Hepatocyte (in vitro differentiated cells): ENCODE results near the gene SLC35E3. TPM values are rescaled to one million over a fixed set of nuclear protein-coding genes. Genes with fewer than 3 reads are reported as not detected.

Experiments used
- DNase-seq: peaks from one replicate; pipeline ENCODE4 v3.0.0-alpha.2; 2016; ENCODE audit warnings: low spot score
- H2AFZ ChIP-seq: fragments of 200-600 bp; sonication (generic); 2 replicates; pipeline ENCODE4 v1.6.0; 2016; ENCODE audit warnings: antibody characterized with exemption, mild to moderate bottlenecking
- H3K27ac ChIP-seq: fragments of 200-600 bp; sonication (generic); 2 replicates; pipeline ENCODE4 v1.5.1; 2016; ENCODE audit warnings: mild to moderate bottlenecking
- H3K27me3 ChIP-seq: fragments of 200-600 bp; sonication (generic); 2 replicates; pipeline ENCODE4 v1.6.1; 2016
- H3K36me3 ChIP-seq: fragments of 200-600 bp; sonication (generic); replicated peaks from 2 replicates; pipeline ENCODE4 v1.5.1; 2016; ENCODE audit warnings: low read depth; ENCODE audit not compliant: insufficient read depth
- H3K4me1 ChIP-seq: fragments of 200-600 bp; sonication (generic); 2 replicates; pipeline ENCODE4 v1.5.1; 2016; ENCODE audit warnings: mild to moderate bottlenecking, moderate library complexity; ENCODE audit not compliant: insufficient read depth
- H3K4me2 ChIP-seq: fragments of 200-600 bp; sonication (generic); 2 replicates; pipeline ENCODE4 v1.6.0; 2016
- H3K4me3 ChIP-seq: fragments of 200-600 bp; sonication (generic); 2 replicates; pipeline ENCODE4 v1.5.1; 2016; ENCODE audit warnings: mild to moderate bottlenecking
- H3K79me2 ChIP-seq: fragments of 200-600 bp; sonication (generic); 2 replicates; pipeline ENCODE4 v1.6.0; 2017; ENCODE audit warnings: mild to moderate bottlenecking
- H3K9me2 ChIP-seq: fragments of 200-600 bp; sonication (generic); replicated peaks from 2 replicates; pipeline ENCODE4 v1.6.0; 2017; ENCODE audit warnings: mild to moderate bottlenecking; ENCODE audit not compliant: insufficient read depth
- H3K9me3 ChIP-seq: fragments of 200-600 bp; sonication (generic); 2 replicates; pipeline ENCODE4 v1.5.1; 2016; ENCODE audit warnings: low read depth, mild to moderate bottlenecking
- H4K20me1 ChIP-seq: fragments of 200-600 bp; sonication (generic); 2 replicates; pipeline ENCODE4 v1.6.0; 2016; ENCODE audit warnings: mild to moderate bottlenecking; ENCODE audit not compliant: insufficient read depth, poor library complexity, severe bottlenecking
- CTCF ChIP-seq: fragments of 200-600 bp; sonication (generic); IDR thresholded peaks from 2 replicates; pipeline ENCODE4 v1.5.1; 2016; ENCODE audit warnings: antibody characterized with exemption, mild to moderate bottlenecking; ENCODE audit not compliant: poor library complexity
- EZH2 ChIP-seq: fragments of 200-600 bp; sonication (generic); IDR thresholded peaks from 2 replicates; pipeline ENCODE4 v1.6.1; 2016; ENCODE audit warnings: antibody characterized with exemption, mild to moderate bottlenecking, borderline replicate concordance
- EZH2phosphoT487 ChIP-seq: fragments of 200-600 bp; sonication (generic); IDR thresholded peaks from one replicate; pipeline ENCODE4 v1.6.1; 2018; ENCODE audit warnings: antibody characterized with exemption, mild to moderate bottlenecking, low read depth, moderate library complexity; ENCODE audit not compliant: unreplicated experiment, severe bottlenecking
- WGBS: methylation state at CpG from one replicate; pipeline ENCODE4 v1.1.6; 2016; ENCODE audit warnings: low lambda C conversion rate; ENCODE audit errors: missing lambda C conversion rate; 5-methylcytosine and 5-hydroxymethylcytosine counted together
- polyA plus RNA-seq: library from polyadenylated mRNA; unstranded; fragments of >200 nt; fragmentation: Nextera tagmentation; extraction: Ambion mirVana; gene quantifications from 2 replicates; pipeline ENCODE4 v1.2.1, GENCODE V29; 2016
- total RNA-seq: library from RNA; depleted of rRNA; stranded (reverse); fragments of >200 nt; gene quantifications from 2 replicates; pipeline ENCODE4 v1.2.3, GENCODE V29; 2014

The SLC35E3 gene
- total and polyA plus RNA-seq, 2 experiments from 2014 or later = 3.5 to 11.7 TPM

DNA sequence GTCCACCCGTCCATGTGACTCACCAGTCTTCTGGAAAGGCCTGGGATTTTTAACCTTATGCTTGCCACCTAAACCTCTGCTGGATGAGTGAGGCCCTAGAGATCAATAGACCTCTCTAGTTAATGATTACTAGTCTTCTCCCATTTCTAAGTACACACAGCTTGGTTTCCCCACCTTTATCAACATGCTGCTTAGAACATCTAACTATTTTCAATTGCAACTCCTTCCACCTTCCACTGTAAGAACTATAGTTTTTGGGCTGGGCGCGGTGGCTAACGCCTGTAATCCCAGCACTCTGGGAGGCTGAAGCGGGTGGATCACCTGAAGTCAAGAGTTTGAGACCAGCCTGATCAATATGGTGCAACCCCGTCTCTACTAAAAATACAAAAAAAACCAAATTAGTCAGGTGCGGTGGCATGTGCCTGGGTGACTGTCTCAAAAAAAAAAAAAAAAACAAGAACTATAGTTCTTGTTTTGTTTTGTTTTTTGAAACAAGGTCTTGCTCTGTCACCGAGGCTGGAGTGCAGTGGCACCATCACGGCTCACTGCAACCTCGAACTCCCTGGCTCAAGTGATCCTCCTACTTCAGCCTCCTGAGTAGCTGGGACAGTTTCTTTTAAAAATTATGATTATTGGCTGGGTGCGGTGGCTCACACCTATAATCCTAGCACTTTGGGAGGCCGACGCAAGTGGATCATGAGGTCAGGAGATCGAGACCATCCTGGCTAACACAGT, 43.3 kb downstream of the SLC35E3 start:
- Histone ChIP-seq H3K27me3 (no peaks in the 10 kb centered on the region), H3K79me2 (no peaks in the 10 kb centered on the region), H2AFZ (no peak overlapping the region), H3K4me2 (peak overlapping the region; percentile 41), H3K27ac (peak overlapping the region; percentile 35), H3K4me1 (peaks cover 2% of the 10 kb centered on the region), H3K36me3 (no peaks in the 10 kb centered on the region), H3K9me2 (no peaks in the 10 kb centered on the region), H4K20me1 (no peaks in the 10 kb centered on the region), H3K9me3 (no peaks in the 10 kb centered on the region), H3K4me3 (no peak overlapping the region)
- TF ChIP-seq EZH2phosphoT487 (no peak), CTCF (no peak), EZH2 (no peak)
- DNase-seq = peak; percentile 37
- 83% methylated on average over 14 of the region's 14 CpGs for WGBS

DNA sequence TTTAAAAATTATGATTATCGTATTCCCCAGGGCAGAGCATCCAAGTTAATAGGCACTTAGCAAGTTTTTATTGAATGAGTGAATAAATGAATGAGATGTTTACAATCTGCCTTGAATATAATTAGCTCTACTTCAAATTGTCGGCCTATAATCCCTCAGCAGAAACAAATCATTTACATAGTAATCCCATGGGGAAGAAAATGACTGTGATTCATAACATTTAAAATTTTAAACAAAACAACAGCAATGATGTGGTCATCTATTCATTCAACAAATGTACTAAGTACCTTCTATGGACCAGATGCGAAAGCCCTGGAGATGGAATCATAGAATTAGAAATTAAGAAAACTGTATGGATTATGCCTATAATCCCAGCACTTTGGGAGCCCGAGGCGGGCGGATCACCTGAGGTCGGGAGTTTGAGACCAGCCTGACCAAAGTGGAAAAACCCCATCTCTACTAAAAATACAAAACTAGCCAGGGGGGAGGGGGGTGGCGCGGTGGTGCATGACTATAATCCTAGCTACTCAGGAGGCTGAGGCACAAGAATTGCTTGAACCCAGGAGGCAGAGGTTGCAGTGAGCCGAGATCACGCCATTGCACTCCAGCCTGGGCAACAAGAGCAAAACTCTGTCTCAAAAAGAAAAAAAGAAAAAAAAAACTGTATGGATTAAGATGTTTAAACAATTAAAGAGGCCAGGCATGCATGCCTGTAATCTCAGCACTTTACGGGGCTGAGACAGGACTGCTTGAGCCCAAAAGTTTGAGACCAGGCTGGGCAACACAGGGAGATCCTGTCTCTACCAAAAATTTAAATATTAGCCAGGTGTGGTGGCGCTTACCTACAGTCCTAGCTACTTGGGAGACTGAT, 44.3 kb downstream of the SLC35E3 start:
- Histone ChIP-seq H4K20me1 (no peaks in the 10 kb centered on the region), H3K4me1 (peaks cover 2% of the 10 kb centered on the region), H3K9me2 (no peaks in the 10 kb centered on the region), H2AFZ (no peak overlapping the region), H3K79me2 (no peaks in the 10 kb centered on the region), H3K27me3 (no peaks in the 10 kb centered on the region), H3K27ac (no peak overlapping the region), H3K4me3 (no peak overlapping the region), H3K36me3 (no peaks in the 10 kb centered on the region), H3K4me2 (no peak overlapping the region), H3K9me3 (no peaks in the 10 kb centered on the region)
- no peak for TF ChIP-seq EZH2phosphoT487
- TF ChIP-seq CTCF = no peak
- no peak for TF ChIP-seq EZH2
- WGBS = 96% methylated on average over 13 of the region's 13 CpGs
- DNase-seq = no peak

DNA sequence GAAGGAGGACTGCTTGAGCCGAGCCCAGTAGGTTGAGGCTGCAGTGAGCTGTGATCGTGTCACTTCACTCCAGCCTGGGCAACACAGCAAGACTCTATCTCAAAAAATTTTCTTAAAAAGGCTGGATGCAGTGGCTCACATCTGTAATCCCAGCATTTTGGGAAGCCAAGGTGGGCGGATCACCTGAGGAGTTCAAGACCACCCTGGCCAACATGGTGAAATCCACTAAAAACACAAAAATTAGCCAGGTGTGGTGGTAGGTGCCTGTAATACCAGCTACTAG, 44.9 kb downstream of the SLC35E3 start:
- WGBS = 60% methylated on average over 3 of the region's 3 CpGs

More for the DNA sequence above, 44.9 kb downstream of the SLC35E3 start:
- Histone ChIP-seq H3K9me2 (no peaks in the 10 kb centered on the region), H3K4me3 (no peak overlapping the region), H3K27ac (no peak overlapping the region), H2AFZ (no peak overlapping the region), H4K20me1 (no peaks in the 10 kb centered on the region), H3K9me3 (no peaks in the 10 kb centered on the region), H3K4me2 (no peak overlapping the region), H3K27me3 (no peaks in the 10 kb centered on the region), H3K36me3 (no peaks in the 10 kb centered on the region), H3K4me1 (peaks cover 2% of the 10 kb centered on the region), H3K79me2 (no peaks in the 10 kb centered on the region)
- TF ChIP-seq EZH2 (no peak), EZH2phosphoT487 (no peak), CTCF (no peak)
- DNase-seq = no peak
